ENCODE data around the gene FOXP1.

FOXP1 gene

DNA sequence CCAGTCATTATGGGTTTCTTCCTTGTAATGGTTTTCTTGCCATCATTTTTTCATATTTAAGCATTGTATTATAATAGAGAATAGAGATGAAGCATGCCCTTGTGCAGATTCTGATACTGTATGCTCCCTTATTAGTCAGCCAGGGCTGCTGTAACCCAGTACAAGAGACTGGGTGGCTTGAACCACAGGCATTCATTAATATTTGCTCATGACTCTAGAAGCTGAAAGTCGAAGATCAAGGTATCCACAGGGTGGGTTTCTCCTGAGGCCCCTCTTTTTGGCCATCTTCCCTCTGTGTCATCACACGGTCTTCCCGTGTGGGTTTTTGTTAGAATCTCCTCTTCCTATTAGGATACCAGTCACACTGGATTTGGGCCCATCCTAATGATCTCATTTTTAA lies 74.5 kb downstream of the FOXP1 start:
- Histone ChIP-seq H3K9me3 (ENCODE audit: control insufficient read depth, insufficient read depth, low read length) (no peaks in the 10 kb centered on the region), H3K79me2 (ENCODE audit: control insufficient read depth, low read length) (peaks cover 94% of the 10 kb centered on the region), H3K4me2 (ENCODE audit: low read length) (no peak overlapping the region), H3F3A (ENCODE audit: control insufficient read depth, insufficient read depth) (no peaks in the 10 kb centered on the region), H3K9me2 (replicated peaks; ENCODE audit: control insufficient read depth, low read length) (no peaks in the 10 kb centered on the region), H4K20me1 (ENCODE audit: control insufficient read depth, insufficient read depth, low read depth, low read length) (peaks cover 4% of the 10 kb centered on the region; the same call in 1 of the 2 replicates), H3K27ac (ENCODE audit: low read depth, low read length) (no peak overlapping the region), H3K27me3 (ENCODE audit: control insufficient read depth, low read length) (no peaks in the 10 kb centered on the region), H3K4me1 (ENCODE audit: control insufficient read depth, low read length) (peaks cover 37% of the 10 kb centered on the region), H3K4me3 (ENCODE audit: low read length) (no peak overlapping the region), H3K36me3 (ENCODE audit: control insufficient read depth, low read length) (peaks cover 12% of the 10 kb centered on the region)
- TF ChIP-seq CTCF (IDR thresholded peaks at IDR 0.05; ENCODE audit: low read depth, low read length, poor library complexity, severe bottlenecking) = no peak
- TF ChIP-seq EZH2phosphoT487 (IDR thresholded peaks at IDR 0.05; ENCODE audit: borderline replicate concordance, low read length) = no peak

DNA sequence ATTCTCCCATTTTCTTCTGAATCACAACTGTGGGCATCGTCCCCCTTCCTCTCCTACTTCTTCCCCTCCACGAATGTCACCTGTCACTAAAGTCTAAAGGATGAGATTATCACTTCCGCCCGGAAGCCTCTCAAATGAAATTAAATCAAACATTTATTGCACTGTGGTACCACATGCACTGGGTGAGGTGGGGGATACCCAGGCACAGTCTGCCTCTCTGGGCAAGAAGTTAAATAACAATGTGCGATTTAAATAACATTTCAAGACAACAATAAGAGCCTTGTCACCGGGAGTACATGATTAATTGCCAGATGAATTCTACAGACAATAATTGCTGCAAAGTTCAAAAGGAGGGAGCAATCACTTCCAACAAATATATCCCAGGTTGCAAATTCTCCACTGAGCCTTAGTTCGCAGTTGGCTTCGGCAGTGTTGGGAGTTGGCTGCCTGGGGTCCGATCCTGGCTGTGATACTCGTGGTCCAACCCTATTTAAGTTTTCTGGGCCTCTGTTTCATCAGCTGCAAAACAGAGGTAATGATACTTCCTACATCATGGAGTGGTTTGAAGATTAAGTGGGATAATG lies 77.7 kb downstream of the FOXP1 start:
- H3K36me3 ChIP-seq (ENCODE audit: control insufficient read depth, low read length) = peaks cover 15% of the 10 kb centered on the region
- no peak overlapping the region for H3K27ac ChIP-seq (ENCODE audit: low read depth, low read length)
- no peak overlapping the region for H3K4me2 ChIP-seq (ENCODE audit: low read length)
- peaks cover 27% of the 10 kb centered on the region for H3K4me1 ChIP-seq (ENCODE audit: control insufficient read depth, low read length)
- H3K79me2 ChIP-seq (ENCODE audit: control insufficient read depth, low read length) = peaks cover 94% of the 10 kb centered on the region
- H3K9me2 ChIP-seq (replicated peaks; ENCODE audit: control insufficient read depth, low read length) = no peaks in the 10 kb centered on the region
- no peaks in the 10 kb centered on the region for H3F3A ChIP-seq (ENCODE audit: control insufficient read depth, insufficient read depth)
- H4K20me1 ChIP-seq (ENCODE audit: control insufficient read depth, insufficient read depth, low read depth, low read length) = no peaks in the 10 kb centered on the region
- TF ChIP-seq EZH2phosphoT487 (IDR thresholded peaks at IDR 0.05; ENCODE audit: borderline replicate concordance, low read length) (no peak), CTCF (IDR thresholded peaks at IDR 0.05; ENCODE audit: low read depth, low read length, poor library complexity, severe bottlenecking) (no peak)
- H3K9me3 ChIP-seq (ENCODE audit: control insufficient read depth, insufficient read depth, low read length) = no peaks in the 10 kb centered on the region
- H3K4me3 ChIP-seq (ENCODE audit: low read length) = no peak overlapping the region
- H3K27me3 ChIP-seq (ENCODE audit: control insufficient read depth, low read length) = no peaks in the 10 kb centered on the region

- no peak for TF ChIP-seq EZH2phosphoT487 (IDR thresholded peaks at IDR 0.05; ENCODE audit: borderline replicate concordance, low read length)
- no peak for TF ChIP-seq CTCF (IDR thresholded peaks at IDR 0.05; ENCODE audit: low read depth, low read length, poor library complexity, severe bottlenecking)
- H3K27ac ChIP-seq (ENCODE audit: low read depth, low read length) = no peak overlapping the region
- H3K36me3 ChIP-seq (ENCODE audit: control insufficient read depth, low read length) = peaks cover 15% of the 10 kb centered on the region
- no peaks in the 10 kb centered on the region for H3K9me2 ChIP-seq (replicated peaks; ENCODE audit: control insufficient read depth, low read length)
- no peaks in the 10 kb centered on the region for H4K20me1 ChIP-seq (ENCODE audit: control insufficient read depth, insufficient read depth, low read depth, low read length)
- peaks cover 27% of the 10 kb centered on the region for H3K4me1 ChIP-seq (ENCODE audit: control insufficient read depth, low read length)
- H3K4me3 ChIP-seq (ENCODE audit: low read length) = no peak overlapping the region
- peaks cover 92% of the 10 kb centered on the region for H3K79me2 ChIP-seq (ENCODE audit: control insufficient read depth, low read length)
- H3K27me3 ChIP-seq (ENCODE audit: control insufficient read depth, low read length) = no peaks in the 10 kb centered on the region
- no peaks in the 10 kb centered on the region for H3F3A ChIP-seq (ENCODE audit: control insufficient read depth, insufficient read depth)
- H3K4me2 ChIP-seq (ENCODE audit: low read length) = no peak overlapping the region
- H3K9me3 ChIP-seq (ENCODE audit: control insufficient read depth, insufficient read depth, low read length) = no peaks in the 10 kb centered on the region
Measured at GRCh38 chr3:71504250-71505036, 79.1 kb downstream of the FOXP1 start.
